Bone marrow (tissue), 2 donors: ENCODE data around the gene IL37.
"Not testable (repeated sequence)": the region's sequence is repeated elsewhere in the genome, so short reads cannot be mapped to it uniquely, and the experiment has no call there.

Experiments used
- DNase-seq, 2 donors: peaks; one replicate each; lab custom pipeline; 2025; lab: John Stamatoyannopoulos, UW

Gene IL37

GRCh38 chr2:112923237-112923966 lies 12.4 kb downstream of the IL37 start:
- no peak for DNase-seq

GRCh38 chr2:112923967-112924338 lies 13.0 kb downstream of the IL37 start:
- no peak for DNase-seq

GRCh38 chr2:112924360-112924759 lies 13.4 kb downstream of the IL37 start:
- DNase-seq = no peak

DNA sequence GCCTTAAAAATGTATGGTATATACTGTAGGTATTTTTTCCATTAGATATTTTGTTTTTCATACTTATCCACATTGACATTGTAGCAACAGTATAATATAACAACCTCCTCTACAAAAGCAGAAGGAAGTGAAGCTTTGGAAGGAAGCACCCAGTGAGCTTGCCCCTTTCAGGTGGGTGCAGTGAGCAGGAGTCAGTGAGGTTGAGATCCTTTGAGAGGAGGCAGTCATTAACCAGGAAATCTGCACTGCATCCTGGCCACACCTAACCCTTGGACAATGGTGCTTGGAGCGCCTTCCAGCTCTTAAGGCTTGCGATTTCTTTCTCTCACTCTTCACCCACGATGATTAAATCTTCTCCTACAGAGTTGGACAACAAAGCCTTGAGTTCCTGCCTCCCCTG lies 13.9 kb downstream of the IL37 start:
- no peak for DNase-seq

GRCh38 chr2:112926707-112927106 lies 15.7 kb downstream of the IL37 start:
- no peak for DNase-seq

GRCh38 chr2:112927745-112928144 lies 16.8 kb downstream of the IL37 start:
- no peak for DNase-seq

- no peak for DNase-seq
Measured at GRCh38 chr2:112933261-112933660, 22.3 kb downstream of the IL37 start.

DNA sequence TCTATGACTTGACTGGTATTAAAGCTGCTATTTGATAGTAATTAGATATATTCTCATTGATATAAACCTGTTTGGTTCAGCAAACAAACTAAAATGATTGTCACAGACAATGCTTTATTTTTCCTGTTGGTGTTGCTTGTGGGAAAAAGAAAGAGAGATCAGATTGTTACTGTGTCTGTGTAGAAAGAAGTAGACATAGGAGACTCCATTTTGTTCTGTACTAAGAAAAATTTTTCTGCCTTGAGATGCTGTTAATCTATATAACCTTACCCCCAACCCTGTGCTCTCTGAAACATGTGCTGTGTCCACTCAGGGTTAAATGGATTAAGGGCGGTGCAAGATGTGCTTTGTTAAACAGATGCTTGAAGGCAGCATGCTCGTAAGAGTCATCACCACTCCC lies 23.2 kb downstream of the IL37 start:
- not testable (repeated sequence) for DNase-seq

DNA sequence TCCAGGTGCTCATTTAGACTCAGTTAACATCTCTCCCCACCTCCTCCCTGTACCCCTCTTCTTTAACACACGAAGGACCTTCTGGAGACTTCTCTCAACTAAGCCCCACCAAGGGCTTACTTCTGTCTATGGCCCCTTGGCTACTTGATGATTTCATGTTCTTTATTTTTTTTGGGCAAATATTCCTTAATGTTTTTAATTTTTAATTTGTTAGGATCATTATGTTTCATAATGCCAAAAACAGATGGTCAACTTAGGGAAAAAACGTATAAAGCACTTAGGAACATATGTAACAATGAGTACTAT lies 25.9 kb downstream of the IL37 start:
- DNase-seq = no peak

- DNase-seq = no peak
Measured at GRCh38 chr2:112938904-112939303, 27.9 kb downstream of the IL37 start.

GRCh38 chr2:112939425-112939824 lies 28.5 kb downstream of the IL37 start:
- no peak for DNase-seq

DNA sequence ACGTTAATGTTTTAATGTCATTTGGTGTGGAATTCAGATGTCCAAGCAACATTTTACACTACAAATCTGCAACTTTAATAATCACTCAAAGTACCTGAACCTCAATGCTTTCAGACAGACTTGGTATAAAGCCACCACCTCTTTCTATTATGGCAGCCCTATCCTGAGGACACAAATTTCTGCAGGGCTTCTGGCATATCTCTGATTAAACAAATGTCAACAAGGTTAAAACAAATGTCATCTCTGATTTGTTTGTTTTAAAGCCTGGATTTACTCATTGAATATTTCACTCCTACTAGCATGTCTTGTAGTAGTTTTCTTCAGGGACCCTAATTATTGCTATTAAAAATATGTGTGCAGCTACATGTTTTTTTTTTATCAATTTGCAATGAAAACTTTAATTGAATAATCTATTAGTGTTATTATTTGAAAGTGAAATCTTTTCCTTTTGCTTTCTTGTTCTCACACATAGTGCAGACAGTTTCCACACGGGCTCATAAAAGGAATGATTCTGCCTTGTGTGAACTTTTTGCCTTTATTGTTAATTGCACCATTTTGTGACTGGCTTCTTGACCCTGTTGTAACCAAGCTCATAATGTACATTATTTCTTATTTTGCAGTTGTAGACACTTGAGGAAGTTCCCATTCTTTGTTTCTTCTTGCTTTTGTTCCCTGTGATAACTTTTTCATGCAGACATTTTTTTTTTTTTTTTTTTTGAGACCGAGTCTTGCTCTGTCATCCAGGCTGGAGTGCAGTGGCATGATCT lies 30.1 kb downstream of the IL37 start:
- DNase-seq = no peak

GRCh38 chr2:112941753-112942653 lies 31.0 kb downstream of the IL37 start:
- DNase-seq = peak; percentile 32 to 46

GRCh38 chr2:112942654-112943002 lies 31.7 kb downstream of the IL37 start:
- DNase-seq = no peak

GRCh38 chr2:112944971-112945370 lies 34.0 kb downstream of the IL37 start:
- no peak for DNase-seq

DNA sequence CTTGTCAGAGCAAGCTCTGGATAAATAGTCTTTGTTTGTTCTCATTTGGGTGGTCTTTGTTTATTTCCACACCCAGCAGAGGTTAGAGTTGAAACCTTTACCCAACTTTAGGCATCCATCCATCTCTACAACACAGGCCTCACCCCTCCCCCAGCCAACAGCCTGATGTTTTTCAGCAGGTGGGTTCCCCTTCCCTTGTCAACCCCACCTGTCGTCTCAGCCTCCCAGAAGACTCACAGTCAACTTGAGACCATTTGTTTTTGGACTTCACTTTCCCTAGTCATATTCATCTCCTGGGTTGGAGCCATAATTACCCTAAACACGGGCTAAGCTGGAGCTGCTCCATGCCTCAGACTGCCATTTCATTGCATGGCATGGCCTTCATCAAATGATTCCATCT lies 35.1 kb downstream of the IL37 start:
- DNase-seq = no peak

DNA sequence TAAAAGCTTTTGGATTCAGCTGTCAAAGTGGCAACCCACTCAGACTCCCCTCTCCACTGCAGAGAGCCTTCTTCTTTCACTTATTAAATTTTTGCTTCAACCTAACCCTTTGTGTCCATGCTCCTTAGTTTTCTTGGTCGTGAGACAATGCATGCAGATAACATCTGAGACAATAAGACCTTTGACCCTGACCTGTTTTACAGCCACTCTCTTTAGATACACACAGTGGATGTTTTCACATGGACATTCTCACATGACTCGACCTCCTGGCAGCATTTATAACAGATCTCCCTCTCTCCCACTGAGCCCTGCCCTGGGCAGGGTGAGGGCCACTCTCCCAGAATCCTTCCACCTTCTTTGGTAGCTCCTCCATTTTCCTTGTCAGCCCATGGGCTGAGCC lies 36.4 kb downstream of the IL37 start:
- DNase-seq = no peak

- no peak for DNase-seq
Measured at GRCh38 chr2:112949456-112949855, 38.5 kb downstream of the IL37 start.

GRCh38 chr2:112954364-112954763 lies 43.4 kb downstream of the IL37 start:
- DNase-seq = no peak

GRCh38 chr2:112957511-112957910 lies 46.5 kb downstream of the IL37 start:
- no peak for DNase-seq

GRCh38 chr2:112958428-112959108 lies 47.6 kb downstream of the IL37 start:
- peak; percentile 13 to 29 for DNase-seq

DNA sequence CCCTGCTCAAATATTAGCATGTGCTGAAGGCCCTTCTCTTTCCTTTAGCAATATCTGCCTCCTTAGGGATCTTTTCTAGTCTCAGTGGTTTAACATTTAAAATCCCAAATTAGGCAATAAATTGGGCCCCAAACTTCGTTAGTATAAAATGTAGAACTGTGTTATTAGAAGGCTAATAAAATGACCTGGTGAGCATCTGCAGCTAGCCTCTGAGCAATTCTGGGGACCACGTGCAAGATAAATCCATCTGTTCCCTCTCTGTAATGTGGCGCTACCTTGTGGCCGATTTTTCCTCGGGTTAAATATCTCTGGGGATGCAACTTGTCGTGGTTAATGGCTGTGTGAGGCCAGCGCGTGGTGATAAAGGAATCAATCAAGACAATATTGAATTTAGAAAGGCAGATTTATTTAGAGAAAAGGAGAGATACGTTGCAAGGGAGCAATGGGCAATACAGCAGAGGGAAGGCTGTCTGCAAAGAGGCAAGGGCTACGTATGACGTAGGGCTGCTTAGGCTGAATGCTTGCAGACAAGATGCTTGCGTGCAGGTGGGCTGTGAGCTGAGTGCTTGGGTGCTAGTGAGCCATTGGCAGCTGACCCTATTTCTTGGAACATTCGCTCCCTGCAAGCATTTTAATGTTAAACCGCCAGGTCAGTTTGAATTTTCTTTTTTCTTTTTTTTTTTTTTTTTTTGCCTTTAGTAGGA lies 48.3 kb downstream of the IL37 start:
- no peak for DNase-seq
